K562 (cell line): ENCODE results near the gene ALDH16A1. TPM values are rescaled to one million over a fixed set of nuclear protein-coding genes. Genes with fewer than 3 reads are reported as not detected.

Experiments used
- ATF1 ChIP-seq, 2 experiments: fragments of 450-650 bp in 1 of 2; IDR thresholded peaks; 2 replicates each; pipeline ENCODE4 v1.6.1; 2016; ENCODE audit warnings: missing compliant biosample characterization in 1 of 2, missing genetic modification characterization in 1 of 2
- CBX5 ChIP-seq: IDR thresholded peaks from 2 replicates; pipeline ENCODE4 v1.6.1; 2014; ENCODE audit warnings: low read depth, borderline replicate concordance
- CSDE1 ChIP-seq, 2 experiments: fragments of 450-650 bp; IDR thresholded peaks; 2 replicates each; pipeline ENCODE4 v1.6.1; 2016; ENCODE audit warnings: mild to moderate bottlenecking in 1 of 2
- EHMT2 ChIP-seq: fragments of 450-650 bp; IDR thresholded peaks from 2 replicates; pipeline ENCODE4 v1.6.1; 2018; ENCODE audit warnings: antibody characterized with exemption
- HDAC6 ChIP-seq: IDR thresholded peaks from 2 replicates; pipeline ENCODE4 v1.6.1; 2012; ENCODE audit warnings: low read depth, mild to moderate bottlenecking, control low read depth, inconsistent platforms, low read length, moderate library complexity
- ILK ChIP-seq: fragments of 450-650 bp; IDR thresholded peaks from 2 replicates; pipeline ENCODE4 v1.6.1; 2016; ENCODE audit warnings: missing genetic modification characterization, low read depth, mild to moderate bottlenecking, missing compliant biosample characterization, moderate library complexity, borderline replicate concordance
- IRF2 ChIP-seq: sonication (generic); formaldehyde crosslinking; IDR thresholded peaks from 2 replicates; pipeline ENCODE4 v1.8.1; 2022; ENCODE audit warnings: mild to moderate bottlenecking, missing genetic modification reagents
- LCOR ChIP-seq: sonication (generic); formaldehyde crosslinking; IDR thresholded peaks from 2 replicates; pipeline ENCODE4 v1.8.0; 2022; ENCODE audit warnings: mild to moderate bottlenecking, missing genetic modification reagents
- MLLT1 ChIP-seq, 2 experiments: fragments of 450-650 bp; IDR thresholded peaks; 2 replicates each; pipeline ENCODE4 v1.6.1; 2016
- NKRF ChIP-seq: fragments of 450-650 bp; IDR thresholded peaks from 2 replicates; pipeline ENCODE4 v1.6.1; 2016; ENCODE audit warnings: borderline replicate concordance
- POLR2B ChIP-seq: fragments of 450-650 bp; IDR thresholded peaks from 2 replicates; pipeline ENCODE4 v1.6.1; 2018; ENCODE audit warnings: low read depth; ENCODE audit not compliant: partially characterized antibody
- RAD51 ChIP-seq: fragments of 450-650 bp; IDR thresholded peaks from 2 replicates; pipeline ENCODE4 v1.7.1; 2016; ENCODE audit warnings: low read depth, mild to moderate bottlenecking, borderline replicate concordance
- RBM34 ChIP-seq: fragments of 200-400 bp; formaldehyde crosslinking; IDR thresholded peaks from 2 replicates; pipeline ENCODE4 v1.6.1; 2018; ENCODE audit warnings: low read length, borderline replicate concordance; ENCODE audit not compliant: insufficient read depth
- U2AF2 ChIP-seq: fragments of 200-400 bp; formaldehyde crosslinking; optimal IDR thresholded peaks from 2 replicates; pipeline ENCODE3; 2017; ENCODE audit warnings: low read depth, mild to moderate bottlenecking, low read length
- ZHX1 ChIP-seq: fragments of 150-350 bp; conservative IDR thresholded peaks from 2 replicates; pipeline ENCODE4 v1.6.1; 2014; ENCODE audit warnings: low read length
- ZNF76 ChIP-seq: fragments of 250-450 bp; sonication (Bioruptor Pico); IDR thresholded peaks from 2 replicates; pipeline ENCODE4 v1.4.0; 2020; ENCODE audit warnings: mild to moderate bottlenecking, moderate library complexity, borderline replicate concordance
- polyA plus RNA-seq, 8 experiments: library from polyadenylated mRNA; depleted of rRNA in 4 of 8; stranded (reverse) in 5 of 8; unstranded in 3 of 8; fragments of >200 nt; fragmentation: Nextera tagmentation in 2 of 8; fragmentation: Illumina TruSeq in 1 of 8; extraction: Ambion mirVana in 2 of 8; extraction: Trizol in 1 of 8; gene quantifications; 2 replicates each; pipeline versions ENCODE4 v1.2.1 to v1.2.3, GENCODE V29; 2011 to 2014; ENCODE audit warnings: inconsistent platforms in 1 of 8, missing spikeins in 1 of 8
- total RNA-seq, 7 experiments: library from RNA; depleted of rRNA in 6 of 7; stranded (reverse); fragments of >200 nt in 6 of 7; fragmentation: Illumina TruSeq in 2 of 7; extraction: Trizol in 2 of 7; gene quantifications; 2 replicates each; pipeline versions ENCODE4 v1.2.1 to v1.2.3, GENCODE V29; 2011 to 2021; ENCODE audit warnings: low replicate concordance in 1 of 7
- TF ChIP-seq, protein P1 (sequence below): sonication (generic); formaldehyde crosslinking; IDR thresholded peaks from 2 replicates; pipeline ENCODE4 v1.8.0; 2022; ENCODE audit warnings: mild to moderate bottlenecking, missing genetic modification reagents
- TF ChIP-seq, protein P2 (sequence below): IDR thresholded peaks from 2 replicates; pipeline ENCODE4 v1.6.1; 2016; ENCODE audit warnings: missing genetic modification characterization, missing compliant biosample characterization

Gene ALDH16A1
- total and polyA plus RNA-seq, 9 of the 15 experiments (the other 6 are each of a cell fraction or from before 2014, with no cell fraction given): 2.2 to 52.2 (median 7.6) TPM

DNA sequence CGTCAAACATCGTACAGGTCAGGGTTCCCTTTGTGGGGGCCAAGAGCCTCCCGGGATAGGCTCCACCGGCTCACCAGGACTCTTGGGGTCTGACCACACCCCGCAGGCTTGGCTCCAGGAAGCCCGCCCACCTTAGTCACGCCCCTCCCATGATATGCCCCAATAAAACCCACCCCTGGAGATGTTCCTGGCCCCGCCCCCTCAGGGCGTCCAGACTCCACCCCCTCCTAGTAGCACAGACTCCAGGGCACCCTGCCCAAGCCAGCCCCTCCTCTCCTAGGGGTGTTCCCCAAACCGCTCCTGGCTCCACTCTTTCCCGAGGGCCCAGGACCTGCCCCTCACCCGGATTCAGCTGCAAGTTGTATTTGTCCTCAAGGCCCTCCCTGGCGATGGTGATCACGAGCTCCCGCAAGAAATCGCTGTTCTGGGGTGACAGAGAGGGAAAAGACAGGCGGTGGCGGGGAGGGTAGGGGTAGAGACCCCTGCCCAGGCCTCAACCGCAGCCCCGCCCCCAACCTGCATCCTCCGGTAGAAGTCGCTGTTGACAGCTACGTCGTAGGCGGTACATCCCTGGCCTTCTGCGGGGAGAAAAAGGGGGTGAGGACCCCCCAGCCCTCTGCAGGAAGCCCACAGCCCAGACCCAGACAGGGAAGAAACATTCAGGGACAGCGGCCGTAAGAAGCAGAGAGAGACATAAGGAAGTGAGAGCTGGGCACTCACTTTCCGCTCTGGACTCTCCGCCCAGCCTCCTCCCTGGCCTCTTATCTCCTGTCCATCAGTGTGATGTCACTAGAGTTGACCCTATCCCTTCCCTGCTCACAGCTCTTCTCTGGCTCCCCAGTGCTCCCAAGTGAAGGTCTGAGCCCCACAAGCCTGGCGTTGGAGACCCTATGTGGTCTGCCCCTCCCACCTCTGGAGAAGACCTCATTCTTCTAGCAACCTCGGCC is 5.3 kb upstream of the ALDH16A1 start (continued):
- TF ChIP-seq U2AF2: no peak
- TF ChIP-seq, protein P1, sequence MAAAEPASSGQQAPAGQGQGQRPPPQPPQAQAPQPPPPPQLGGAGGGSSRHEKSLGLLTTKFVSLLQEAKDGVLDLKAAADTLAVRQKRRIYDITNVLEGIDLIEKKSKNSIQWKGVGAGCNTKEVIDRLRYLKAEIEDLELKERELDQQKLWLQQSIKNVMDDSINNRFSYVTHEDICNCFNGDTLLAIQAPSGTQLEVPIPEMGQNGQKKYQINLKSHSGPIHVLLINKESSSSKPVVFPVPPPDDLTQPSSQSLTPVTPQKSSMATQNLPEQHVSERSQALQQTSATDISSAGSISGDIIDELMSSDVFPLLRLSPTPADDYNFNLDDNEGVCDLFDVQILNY: no peak
- TF ChIP-seq, protein P2, sequence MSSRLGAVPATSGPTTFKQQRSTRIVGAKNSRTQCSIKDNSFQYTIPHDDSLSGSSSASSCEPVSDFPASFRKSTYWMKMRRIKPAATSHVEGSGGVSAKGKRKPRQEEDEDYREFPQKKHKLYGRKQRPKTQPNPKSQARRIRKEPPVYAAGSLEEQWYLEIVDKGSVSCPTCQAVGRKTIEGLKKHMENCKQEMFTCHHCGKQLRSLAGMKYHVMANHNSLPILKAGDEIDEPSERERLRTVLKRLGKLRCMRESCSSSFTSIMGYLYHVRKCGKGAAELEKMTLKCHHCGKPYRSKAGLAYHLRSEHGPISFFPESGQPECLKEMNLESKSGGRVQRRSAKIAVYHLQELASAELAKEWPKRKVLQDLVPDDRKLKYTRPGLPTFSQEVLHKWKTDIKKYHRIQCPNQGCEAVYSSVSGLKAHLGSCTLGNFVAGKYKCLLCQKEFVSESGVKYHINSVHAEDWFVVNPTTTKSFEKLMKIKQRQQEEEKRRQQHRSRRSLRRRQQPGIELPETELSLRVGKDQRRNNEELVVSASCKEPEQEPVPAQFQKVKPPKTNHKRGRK (tag): no peak
- no peak for TF ChIP-seq ZNF76 (CRISPR knock-in tag)
- TF ChIP-seq EHMT2: no peak
- no peak for TF ChIP-seq NKRF
- TF ChIP-seq ILK (tag): no peak
- no peak for TF ChIP-seq CBX5
- TF ChIP-seq HDAC6: no peak
- TF ChIP-seq RAD51: no peak
- TF ChIP-seq ZHX1: no peak
- no peak for TF ChIP-seq CSDE1 (IDR thresholded peaks at IDR 0.05)
- 0 out of 4 replicates have a peak, but pooled peaks of 1 of the 2 experiments have one; percentile 30 for TF ChIP-seq MLLT1 (IDR thresholded peaks at IDR 0.05)
- no peak for TF ChIP-seq POLR2B
- no peak for TF ChIP-seq RBM34
- TF ChIP-seq IRF2: no peak
- TF ChIP-seq ATF1 (CRISPR knock-in tag; IDR thresholded peaks at IDR 0.05): no peak
- peak; percentile 65 for TF ChIP-seq ATF1 (tag; IDR thresholded peaks at IDR 0.05)
- no peak for TF ChIP-seq LCOR
